GM18505 (cell line): Measurements from ENCODE around the gene CMIP.
A peak's percentile ranks its signal among the peaks of the same experiment; 100 is the strongest.

Source experiments
- ATAC-seq: cut with Tn5 transposase; IDR thresholded peaks from one replicate; pipeline ENCODE4 v1.9.1; 2021; ENCODE audit not compliant: unreplicated experiment
- POLR2A ChIP-seq: IDR thresholded peaks from 4 replicates; pipeline ENCODE4 v1.6.1; 2011; ENCODE audit warnings: borderline replicate concordance; ENCODE audit not compliant: insufficient read depth, insufficient read length; ENCODE audit errors: extremely low read depth

Gene CMIP

DNA sequence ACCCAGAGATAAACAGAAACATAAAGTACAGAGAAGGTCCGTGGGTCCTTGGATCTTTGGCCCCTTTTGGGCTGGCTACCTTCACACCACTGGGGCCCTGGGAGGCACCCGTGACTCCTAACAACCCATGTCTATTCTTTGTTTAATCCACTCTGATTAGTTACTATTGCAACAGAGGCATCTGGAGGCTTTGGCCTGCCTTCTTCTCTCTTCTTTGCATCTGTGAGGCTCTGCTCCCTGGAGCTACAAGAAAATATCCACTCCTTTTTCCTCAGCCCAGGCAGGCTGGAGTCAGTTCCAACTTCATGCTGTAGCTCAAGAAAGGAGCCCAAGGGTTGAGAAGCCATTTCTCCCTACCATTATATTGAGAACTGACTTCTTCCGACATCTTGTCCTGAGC, 9.5 kb upstream of the CMIP start:
- ATAC-seq: no peak
- TF ChIP-seq POLR2A: no peak

DNA sequence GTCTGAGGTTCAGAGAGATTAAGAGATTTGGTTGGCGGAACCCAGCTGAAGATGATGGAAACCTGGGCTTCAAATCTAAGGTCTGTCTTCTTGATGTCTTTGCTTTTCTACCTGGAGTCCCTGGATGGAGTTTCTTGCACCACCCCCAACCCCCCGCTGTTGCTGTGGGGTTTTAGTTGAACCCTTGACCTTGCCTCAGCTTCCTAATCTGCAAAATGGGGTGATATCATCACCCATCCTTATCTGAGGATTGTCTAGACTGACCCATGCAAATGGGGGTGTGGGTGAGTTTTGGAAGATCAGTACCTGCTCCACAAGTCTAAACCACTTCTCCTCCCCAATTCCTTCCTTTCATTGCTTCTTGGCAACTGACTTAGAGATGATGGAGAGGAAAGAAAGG, 9.0 kb upstream of the CMIP start:
- no peak for TF ChIP-seq POLR2A
- ATAC-seq: no peak

DNA sequence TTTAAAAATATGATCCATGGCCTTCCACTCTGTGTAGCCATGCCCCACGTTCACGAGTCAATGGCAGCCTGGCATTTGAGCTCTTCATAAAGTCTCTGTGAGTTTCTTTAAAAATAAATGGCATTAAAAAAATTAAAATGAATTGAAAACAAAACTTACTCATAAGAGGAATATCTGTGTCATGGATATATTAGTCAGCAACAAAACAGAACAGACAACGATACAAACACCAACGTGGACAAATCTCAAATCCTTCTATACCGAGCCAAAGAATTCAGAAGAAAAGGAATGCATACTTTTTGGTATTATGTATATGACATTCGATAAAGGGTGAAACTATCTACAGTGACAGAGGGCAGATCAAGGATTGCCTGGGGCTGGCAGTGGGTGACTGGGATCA, 8.2 kb upstream of the CMIP start:
- no peak for ATAC-seq
- TF ChIP-seq POLR2A: no peak

DNA sequence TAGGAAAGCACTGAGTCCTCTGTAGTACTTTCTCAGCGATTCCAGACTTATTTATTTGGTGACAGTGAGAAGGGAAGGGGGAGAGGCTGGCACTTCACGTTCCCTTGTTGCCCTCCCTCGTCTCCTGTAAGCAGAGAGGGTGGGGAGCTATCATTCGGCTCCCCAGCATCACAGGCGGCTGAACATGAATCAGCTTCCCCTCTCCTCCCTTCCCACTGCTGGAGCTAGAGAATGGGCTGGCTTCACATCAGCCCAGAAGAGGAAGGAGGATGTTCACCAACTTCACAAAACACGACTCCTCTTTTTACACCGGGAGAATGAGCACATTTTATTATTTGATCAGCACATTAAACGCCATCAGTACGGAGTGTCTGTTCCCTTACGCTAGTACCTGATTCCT, 6.7 kb upstream of the CMIP start:
- no peak for TF ChIP-seq POLR2A
- ATAC-seq: no peak

DNA sequence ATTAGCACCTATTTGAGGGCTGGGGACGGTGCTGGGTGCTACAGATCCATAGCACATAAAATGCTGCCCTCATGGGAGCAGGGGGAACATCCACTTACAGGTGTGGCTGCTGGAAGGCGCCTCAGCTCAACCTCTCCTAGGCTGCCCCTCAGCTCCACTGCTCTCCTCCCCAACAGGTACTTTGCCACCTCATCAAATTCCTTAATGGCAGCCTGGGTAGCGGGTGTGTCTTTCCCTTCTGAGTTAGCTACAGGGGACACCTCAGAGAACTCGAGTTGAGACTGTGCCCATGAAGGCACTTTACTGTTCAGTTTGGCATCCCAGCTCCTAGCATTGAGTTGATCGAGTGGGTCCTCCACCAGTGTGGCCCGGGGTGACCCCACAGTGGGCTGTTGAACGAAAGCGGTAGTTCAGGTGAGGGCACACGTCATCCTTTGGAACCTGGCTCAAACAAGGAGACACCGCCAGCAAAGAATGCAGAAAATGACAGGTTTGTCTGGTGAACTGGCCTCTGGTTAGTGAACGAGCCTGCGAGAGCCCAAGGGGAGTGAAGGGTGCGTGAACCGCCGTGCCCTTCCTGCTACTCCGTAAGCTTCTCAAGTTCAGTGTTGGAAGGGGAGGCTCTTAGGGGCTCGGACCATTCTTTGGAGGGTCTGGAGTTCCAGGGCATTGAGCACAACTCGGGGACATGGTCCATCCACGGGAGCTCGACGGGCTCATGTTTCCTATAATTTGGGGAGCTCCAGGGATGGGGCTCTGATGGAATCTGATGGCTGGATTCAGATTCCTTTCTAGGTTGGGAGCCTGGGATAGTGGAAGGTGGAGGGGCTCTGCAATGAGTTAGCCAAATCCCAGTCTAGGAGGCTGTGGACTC, 3.5 kb upstream of the CMIP start:
- TF ChIP-seq POLR2A: no peak
- ATAC-seq: no peak

DNA sequence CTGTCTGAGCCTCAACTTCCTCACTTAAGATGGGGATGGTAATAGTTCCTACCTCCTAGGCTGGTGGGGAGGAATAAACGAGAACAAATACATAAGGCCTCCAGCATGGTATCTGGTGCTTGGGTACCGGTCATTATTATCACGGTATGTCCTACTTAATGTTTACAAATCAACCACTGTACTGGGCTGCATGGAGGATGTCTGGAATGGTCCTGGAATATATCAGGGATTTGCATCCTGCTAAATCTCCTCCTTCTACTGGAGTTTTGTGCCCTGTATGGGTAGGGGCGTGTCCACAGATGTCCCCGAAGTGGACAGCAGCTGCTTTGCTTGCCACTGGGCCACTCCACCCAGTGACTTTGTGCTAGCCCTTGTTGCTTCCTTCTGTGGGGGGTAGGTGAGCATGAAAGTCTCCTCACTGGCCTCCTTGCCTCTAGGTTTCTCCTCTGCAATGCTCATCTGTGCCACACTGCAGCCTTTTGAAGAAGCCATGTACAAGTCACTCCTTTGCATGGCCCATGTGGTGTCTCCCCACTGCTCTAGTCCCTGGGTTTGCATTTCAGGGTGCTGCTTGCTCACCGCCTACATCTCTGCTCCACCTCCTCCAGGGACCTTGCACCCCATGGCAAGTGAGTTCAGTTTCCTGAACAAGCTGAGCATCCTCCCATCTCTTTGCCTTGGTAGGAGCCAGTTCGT, 2.2 kb upstream of the CMIP start:
- ATAC-seq: no peak
- no peak for TF ChIP-seq POLR2A

DNA sequence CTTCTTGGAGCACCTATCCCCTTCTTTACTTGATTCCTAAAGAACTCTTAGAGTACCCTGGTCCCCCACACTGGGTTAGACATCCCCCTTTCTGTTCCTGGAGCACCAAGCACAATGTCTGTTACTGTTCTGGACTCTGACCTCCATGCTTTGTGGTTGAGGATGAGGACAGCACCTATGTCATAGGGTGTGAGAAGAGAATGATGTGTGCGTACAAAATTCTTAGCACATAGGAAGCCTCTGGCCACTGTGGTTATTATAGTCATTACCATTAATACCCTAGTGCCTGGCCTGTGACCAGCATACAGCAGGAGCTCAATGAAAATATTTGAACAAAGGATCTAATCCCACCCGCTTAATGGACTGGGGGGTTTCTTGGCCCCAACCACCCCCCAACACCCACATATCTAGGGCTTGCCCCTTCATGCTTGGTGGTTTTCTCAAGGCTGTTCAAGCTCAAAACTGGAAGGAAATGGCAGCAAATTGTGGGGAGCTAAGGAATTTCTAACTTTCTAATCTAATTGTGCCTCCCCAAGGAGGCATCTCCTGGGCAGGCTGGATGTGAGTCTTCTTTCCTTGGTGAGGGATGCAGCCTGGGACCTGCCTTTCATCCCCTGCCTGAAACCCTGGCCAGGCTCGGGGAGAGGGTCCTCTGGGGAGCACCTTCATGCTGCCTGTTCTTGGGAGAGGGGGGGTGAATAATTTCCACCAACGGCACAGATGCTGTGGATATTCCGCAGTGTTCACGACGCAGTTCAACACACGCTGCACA, 1.5 kb upstream of the CMIP start:
- no peak for ATAC-seq

DNA sequence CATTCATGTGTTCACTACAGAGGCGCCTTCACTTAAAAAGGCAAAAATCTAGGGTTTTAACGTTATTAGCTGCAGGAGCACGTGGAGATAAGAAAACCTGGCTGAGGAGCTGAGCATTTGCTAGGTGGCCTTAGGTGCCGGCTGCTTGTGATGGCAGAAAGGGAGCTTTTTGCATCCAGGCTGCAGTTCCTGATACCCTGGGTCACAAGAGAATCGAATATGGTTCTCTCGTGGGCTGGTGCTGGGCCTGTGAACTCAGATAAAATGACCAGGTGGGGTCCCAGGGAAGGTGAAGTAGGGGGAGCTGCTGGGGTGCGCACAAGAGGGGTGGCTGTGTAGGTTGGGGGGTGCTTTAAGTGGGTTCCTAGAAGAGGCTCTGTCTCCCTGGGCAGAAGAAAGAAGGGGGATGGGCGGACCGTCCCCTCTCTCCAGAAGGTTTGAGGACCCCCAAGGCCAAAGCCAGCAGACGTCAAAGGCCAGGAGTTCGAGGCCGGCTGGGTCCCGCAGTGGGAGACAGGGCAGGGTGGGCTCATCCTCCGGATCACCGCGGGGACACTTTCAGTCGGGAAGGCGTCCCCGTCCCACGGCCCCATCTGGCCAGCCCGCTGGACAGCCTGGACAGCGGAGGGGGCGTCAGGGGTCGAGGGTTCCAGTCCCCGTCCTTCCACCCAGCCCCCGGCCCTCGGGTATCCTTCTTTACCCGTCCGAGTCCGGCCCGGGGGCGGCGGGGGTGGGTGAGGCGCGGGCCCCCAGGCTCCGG, 740 bp upstream of the CMIP start:
- TF ChIP-seq POLR2A: no peak
- no peak for ATAC-seq

More for the DNA sequence above, 1.5 kb upstream of the CMIP start:
- TF ChIP-seq POLR2A: no peak

DNA sequence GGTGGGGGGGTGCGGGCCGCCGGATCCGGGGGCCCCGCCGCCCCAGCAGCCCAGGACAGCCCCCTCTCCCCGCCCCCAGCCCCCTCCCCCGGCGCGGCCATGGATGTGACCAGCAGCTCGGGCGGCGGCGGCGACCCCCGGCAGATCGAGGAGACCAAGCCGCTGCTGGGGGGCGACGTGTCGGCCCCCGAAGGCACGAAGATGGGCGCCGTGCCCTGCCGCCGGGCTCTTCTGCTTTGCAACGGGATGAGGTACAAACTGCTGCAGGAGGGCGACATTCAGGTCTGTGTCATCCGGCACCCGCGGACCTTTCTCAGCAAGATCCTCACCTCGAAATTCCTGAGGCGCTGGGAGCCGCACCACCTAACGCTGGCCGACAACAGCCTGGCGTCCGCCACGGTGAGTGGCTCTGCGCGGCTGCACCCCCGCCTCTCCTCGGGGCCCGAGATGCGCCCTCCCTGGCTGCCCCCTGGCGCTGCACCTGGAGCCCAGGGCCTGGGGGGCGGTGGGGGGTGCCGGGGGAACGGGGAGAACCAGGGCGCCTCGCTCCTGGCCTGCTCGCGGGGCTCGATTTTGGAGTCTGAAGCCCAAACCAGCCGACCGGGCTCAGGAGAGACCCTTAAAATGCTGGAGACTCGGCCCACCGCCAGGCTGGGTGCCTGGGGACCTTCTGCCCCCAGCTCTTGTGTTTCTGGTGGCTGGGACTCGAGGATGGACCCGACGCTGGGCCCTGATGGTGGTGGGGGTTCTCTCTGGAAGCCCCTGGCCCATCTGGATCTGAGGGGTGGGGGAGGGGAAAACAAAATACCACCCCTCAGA, 744 bp downstream of the CMIP start:
- ATAC-seq: peak; percentile 32
- TF ChIP-seq POLR2A: no peak

DNA sequence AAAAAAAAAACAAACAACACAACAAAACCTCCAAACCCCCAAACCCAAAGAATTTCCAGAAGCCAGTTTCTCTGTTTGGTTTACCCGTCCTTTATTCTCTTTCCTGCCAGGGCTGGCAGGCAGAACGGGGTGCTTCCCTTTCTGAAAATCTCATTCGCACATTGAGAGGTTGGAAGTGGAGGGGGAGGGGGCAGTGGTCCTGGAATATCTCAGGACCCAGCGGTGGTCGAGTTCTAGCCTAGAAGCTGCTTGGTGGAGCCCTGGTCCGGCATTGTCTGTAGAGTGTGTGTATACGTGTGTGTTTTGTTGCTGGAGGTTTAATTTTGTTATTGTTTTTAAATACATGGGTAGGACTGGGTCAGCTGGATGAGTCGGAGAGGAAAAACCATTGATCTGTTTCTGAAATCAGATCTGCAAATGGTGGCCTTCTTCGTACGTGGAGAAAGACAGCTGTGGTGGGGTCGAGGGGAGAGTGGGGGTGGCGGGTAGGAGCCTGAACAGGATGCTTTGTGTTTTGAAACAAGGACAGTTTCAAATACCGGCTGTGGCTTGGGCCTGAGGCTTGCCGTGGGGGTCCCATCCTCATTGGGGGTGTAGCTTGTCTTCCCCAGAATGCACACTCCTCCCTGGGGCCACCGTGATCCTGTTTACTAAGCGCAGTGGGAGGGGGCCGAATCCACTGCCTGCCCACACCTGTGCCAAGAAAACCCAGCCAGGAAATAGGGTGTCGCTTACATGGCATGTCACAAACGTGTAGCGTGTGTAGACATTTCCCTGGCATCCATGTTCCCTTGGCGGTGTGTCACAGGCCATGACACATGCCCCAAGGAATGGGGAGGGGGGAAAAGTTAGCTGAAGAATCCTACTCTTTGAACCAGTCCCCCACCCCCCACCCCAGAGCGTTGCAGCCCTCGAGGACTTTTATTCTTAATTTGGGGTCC, 1.6 kb downstream of the CMIP start:
- no peak for ATAC-seq
- no peak for TF ChIP-seq POLR2A

DNA sequence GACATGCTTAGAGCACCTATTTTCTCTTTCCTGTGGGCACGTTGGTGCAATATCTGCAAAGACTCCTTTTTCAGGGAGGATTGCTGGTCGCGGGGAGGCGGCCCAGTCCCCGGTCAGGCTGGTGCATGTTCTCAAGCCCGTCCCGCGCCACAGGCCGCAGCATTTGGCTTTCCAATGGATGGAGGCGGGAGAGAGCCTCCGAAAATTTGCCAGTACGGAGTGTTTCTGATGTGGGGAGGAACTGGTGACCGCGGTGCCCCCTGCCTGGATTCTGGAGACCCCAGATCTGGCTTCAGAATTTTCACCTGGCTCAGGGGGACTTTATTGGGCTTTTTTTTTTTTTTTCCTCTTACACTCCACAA, 2.3 kb downstream of the CMIP start:
- no peak for ATAC-seq
- TF ChIP-seq POLR2A: no peak

DNA sequence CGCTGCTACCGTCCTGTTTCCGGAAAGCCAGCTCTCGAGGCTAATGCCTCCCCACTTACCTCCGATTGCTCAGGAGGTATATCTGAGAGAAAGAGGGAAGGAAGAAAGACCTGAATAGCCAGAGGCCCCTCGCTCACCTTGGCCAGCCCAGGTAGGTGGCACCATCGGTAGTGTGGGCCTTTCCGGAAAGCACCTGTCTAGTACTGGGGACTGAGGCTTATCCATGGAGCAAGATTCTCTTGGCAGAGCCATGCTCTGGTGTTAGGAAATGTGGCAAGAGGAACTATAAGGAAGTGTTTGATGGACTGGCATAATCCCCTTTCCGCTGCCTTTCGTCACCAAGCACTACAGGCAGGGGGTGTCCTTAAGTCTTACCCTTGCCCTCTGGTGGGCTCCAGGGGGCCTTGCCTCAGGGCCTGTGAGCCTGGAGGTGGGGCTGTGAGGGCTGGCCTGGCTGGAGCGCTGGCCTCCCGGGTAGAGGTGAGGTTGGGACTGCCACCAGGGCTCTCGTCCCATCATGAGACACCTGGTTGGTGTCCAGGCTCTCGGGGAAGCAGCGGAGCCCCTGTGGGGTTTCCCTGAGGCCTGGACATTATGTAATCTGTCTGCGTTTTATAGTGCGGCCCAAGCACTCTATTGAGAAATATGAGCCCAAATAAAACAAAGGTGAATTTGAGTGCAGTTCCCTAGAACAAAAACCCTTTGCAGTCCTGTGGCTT, 2.9 kb downstream of the CMIP start:
- TF ChIP-seq POLR2A: no peak
- ATAC-seq: no peak
